Measurements from ENCODE around the gene HERC3.
A peak's percentile ranks its signal among the peaks of the same experiment; 100 is the strongest.

The HERC3 gene

GRCh38 chr4:88653371-88653946 is 61.2 kb downstream of the HERC3 start:
- DNase-seq (ENCODE audit: insufficient read length, low spot score) (no peak), FAIRE-seq (no peak)
- TF ChIP-seq PAX5 (IDR thresholded peaks at IDR 0.05; ENCODE audit: insufficient read depth, low read length, severe bottlenecking) (no peak), TAF1 (IDR thresholded peaks at IDR 0.05; ENCODE audit: low read depth, low read length) (no peak), POLR2AphosphoS5 (IDR thresholded peaks at IDR 0.05; ENCODE audit: low read depth, low read length) (no peak), POU2F2 (IDR thresholded peaks at IDR 0.05; ENCODE audit: low read depth, low read length) (no peak), SPI1 (IDR thresholded peaks at IDR 0.05; ENCODE audit: low read depth, low read length) (no peak), POLR2A (IDR thresholded peaks at IDR 0.05; ENCODE audit: low read depth, low read length) (no peak)

DNA sequence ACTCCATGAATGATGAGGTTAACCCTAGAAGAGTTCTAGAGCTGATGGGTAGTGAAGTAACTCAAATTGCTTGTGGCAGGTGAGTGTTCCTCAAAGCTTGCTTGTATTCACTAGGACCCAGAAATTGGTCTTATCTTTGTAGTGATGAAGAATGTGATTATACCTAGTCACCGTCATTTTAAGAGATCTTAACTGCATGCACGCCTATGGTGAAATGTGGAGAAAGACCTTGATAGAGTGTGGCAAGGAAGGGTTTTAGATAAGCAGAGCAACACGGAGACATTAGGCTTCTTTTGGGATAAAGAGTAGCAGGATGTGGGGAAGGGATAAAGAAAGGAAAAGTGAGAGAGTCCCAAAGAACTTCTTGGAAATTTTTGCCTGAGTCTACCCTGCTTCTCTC is 62.9 kb downstream of the HERC3 start:
- DNase-seq (ENCODE audit: insufficient read length, low spot score) (no peak), FAIRE-seq (no peak)
- TF ChIP-seq SPI1 (IDR thresholded peaks at IDR 0.05; ENCODE audit: low read depth, low read length), result no peak
- no peak for TF ChIP-seq POLR2A (IDR thresholded peaks at IDR 0.05; ENCODE audit: low read depth, low read length)
- TF ChIP-seq TAF1 (IDR thresholded peaks at IDR 0.05; ENCODE audit: low read depth, low read length), result no peak
- TF ChIP-seq POU2F2 (IDR thresholded peaks at IDR 0.05; ENCODE audit: low read depth, low read length), result no peak
- TF ChIP-seq PAX5 (IDR thresholded peaks at IDR 0.05; ENCODE audit: insufficient read depth, low read length, severe bottlenecking), result no peak
- no peak for TF ChIP-seq POLR2AphosphoS5 (IDR thresholded peaks at IDR 0.05; ENCODE audit: low read depth, low read length)

- peak; percentile 5 for DNase-seq (ENCODE audit: insufficient read length, low spot score)
- peak; percentile 66 for FAIRE-seq
- TF ChIP-seq POLR2A (IDR thresholded peaks at IDR 0.05; ENCODE audit: low read depth, low read length) (no peak), SPI1 (IDR thresholded peaks at IDR 0.05; ENCODE audit: low read depth, low read length) (no peak)
Observed at GRCh38 chr4:88659055-88659889, 67.0 kb downstream of the HERC3 start.

GRCh38 chr4:88659890-88660208 is 67.6 kb downstream of the HERC3 start:
- TF ChIP-seq TAF1 (IDR thresholded peaks at IDR 0.05; ENCODE audit: low read depth, low read length) (no peak), SPI1 (IDR thresholded peaks at IDR 0.05; ENCODE audit: low read depth, low read length) (no peak), POU2F2 (IDR thresholded peaks at IDR 0.05; ENCODE audit: low read depth, low read length) (no peak), PAX5 (IDR thresholded peaks at IDR 0.05; ENCODE audit: insufficient read depth, low read length, severe bottlenecking) (no peak), POLR2A (IDR thresholded peaks at IDR 0.05; ENCODE audit: low read depth, low read length) (no peak), POLR2AphosphoS5 (IDR thresholded peaks at IDR 0.05; ENCODE audit: low read depth, low read length) (no peak)
- FAIRE-seq (no peak), DNase-seq (ENCODE audit: insufficient read length, low spot score) (no peak)

DNA sequence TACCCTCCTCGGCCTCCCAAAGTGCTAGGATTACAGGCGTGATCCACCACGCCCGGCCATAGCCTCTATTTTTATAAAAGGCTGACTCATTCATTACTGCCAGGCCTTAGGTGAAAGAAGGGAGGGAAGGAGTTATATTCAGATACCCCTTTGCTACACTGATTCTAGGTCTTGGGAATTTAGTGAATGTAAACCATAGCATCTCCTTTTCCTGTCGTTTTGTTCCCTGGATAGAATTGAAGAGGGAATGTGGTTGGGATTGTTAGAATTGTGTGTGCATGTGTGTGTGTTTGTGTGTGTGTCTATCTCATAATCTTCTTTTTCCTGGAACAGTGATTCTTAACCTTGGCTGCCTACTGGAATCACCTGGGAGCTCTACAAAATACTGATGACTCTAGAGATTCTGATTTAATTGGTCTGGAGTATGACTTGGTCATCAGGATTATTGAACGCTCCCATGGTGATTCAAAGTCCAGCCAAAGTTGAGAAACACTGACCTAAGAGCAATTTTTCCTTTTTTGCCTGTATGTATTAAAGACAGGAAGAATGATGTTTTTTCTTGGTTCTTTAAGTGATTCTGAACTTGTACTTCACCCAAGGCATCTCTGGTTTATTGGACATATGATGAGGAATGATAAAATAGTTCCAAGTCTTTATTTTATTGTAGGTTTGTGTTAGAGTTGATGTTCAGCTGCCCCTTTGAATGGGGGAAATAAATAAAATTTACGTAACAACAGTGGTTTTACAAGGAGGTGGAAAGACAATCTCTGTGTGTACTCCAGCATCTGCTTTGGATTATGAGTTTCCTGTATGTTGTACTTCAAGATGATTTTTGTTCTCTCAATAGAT is 68.4 kb downstream of the HERC3 start:
- DNase-seq (ENCODE audit: insufficient read length, low spot score) (no peak), FAIRE-seq (no peak)
- TF ChIP-seq POLR2A (IDR thresholded peaks at IDR 0.05; ENCODE audit: low read depth, low read length) (no peak), POLR2AphosphoS5 (IDR thresholded peaks at IDR 0.05; ENCODE audit: low read depth, low read length) (no peak), POU2F2 (IDR thresholded peaks at IDR 0.05; ENCODE audit: low read depth, low read length) (no peak), TAF1 (IDR thresholded peaks at IDR 0.05; ENCODE audit: low read depth, low read length) (no peak), PAX5 (IDR thresholded peaks at IDR 0.05; ENCODE audit: insufficient read depth, low read length, severe bottlenecking) (no peak), SPI1 (IDR thresholded peaks at IDR 0.05; ENCODE audit: low read depth, low read length) (no peak)

DNA sequence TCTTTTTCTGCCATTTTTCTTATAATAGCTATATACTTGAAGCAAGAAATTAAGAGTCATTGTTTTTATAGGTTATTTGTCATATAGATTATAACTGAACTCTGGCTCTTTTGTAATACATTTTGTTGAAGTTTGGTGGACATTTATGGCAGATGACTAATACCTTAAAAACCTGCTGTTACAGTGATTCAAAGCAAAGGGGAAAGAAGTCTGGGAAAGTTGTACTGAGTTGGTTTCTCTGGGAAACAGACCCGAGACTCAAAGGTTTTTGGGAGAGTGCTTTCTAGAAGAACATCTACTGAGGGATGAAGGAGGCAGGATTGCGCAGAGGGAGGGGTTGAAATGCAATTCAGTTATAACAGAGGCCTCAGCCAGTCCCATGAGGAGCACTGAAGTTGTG is 69.5 kb downstream of the HERC3 start:
- TF ChIP-seq TAF1 (IDR thresholded peaks at IDR 0.05; ENCODE audit: low read depth, low read length) (no peak), PAX5 (IDR thresholded peaks at IDR 0.05; ENCODE audit: insufficient read depth, low read length, severe bottlenecking) (no peak), POLR2A (IDR thresholded peaks at IDR 0.05; ENCODE audit: low read depth, low read length) (no peak), POU2F2 (IDR thresholded peaks at IDR 0.05; ENCODE audit: low read depth, low read length) (no peak), SPI1 (IDR thresholded peaks at IDR 0.05; ENCODE audit: low read depth, low read length) (no peak), POLR2AphosphoS5 (IDR thresholded peaks at IDR 0.05; ENCODE audit: low read depth, low read length) (no peak)
- no peak for FAIRE-seq
- no peak for DNase-seq (ENCODE audit: insufficient read length, low spot score)

DNA sequence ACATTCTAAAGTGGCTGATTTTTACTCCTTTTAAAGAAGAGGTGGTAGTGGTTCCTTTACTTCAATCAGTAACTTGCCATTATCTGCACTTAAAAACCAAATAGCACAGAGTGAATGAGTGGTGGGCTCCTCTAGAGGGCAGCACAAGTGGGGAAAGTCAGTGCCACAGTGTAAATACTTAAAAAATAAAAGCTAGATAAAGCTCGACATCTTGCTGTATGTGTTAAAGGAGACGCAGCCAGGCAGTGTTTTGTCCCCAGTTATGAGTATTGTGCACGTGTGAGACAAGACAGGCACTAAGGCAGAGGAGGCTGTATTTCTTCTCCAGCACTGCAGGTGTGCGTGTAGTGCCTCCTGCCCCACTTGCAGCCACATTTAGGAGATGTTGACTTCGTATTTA is 80.7 kb downstream of the HERC3 start:
- DNase-seq (ENCODE audit: insufficient read length, low spot score), result no peak
- no peak for TF ChIP-seq POU2F2 (IDR thresholded peaks at IDR 0.05; ENCODE audit: low read depth, low read length)
- no peak for TF ChIP-seq POLR2A (IDR thresholded peaks at IDR 0.05; ENCODE audit: low read depth, low read length)
- TF ChIP-seq TAF1 (IDR thresholded peaks at IDR 0.05; ENCODE audit: low read depth, low read length), result no peak
- no peak for TF ChIP-seq PAX5 (IDR thresholded peaks at IDR 0.05; ENCODE audit: insufficient read depth, low read length, severe bottlenecking)
- no peak for TF ChIP-seq SPI1 (IDR thresholded peaks at IDR 0.05; ENCODE audit: low read depth, low read length)
- no peak for TF ChIP-seq POLR2AphosphoS5 (IDR thresholded peaks at IDR 0.05; ENCODE audit: low read depth, low read length)
- FAIRE-seq, result peak; percentile 67

- FAIRE-seq (no peak), DNase-seq (ENCODE audit: insufficient read length, low spot score) (no peak)
- no peak for TF ChIP-seq TAF1 (IDR thresholded peaks at IDR 0.05; ENCODE audit: low read depth, low read length)
- TF ChIP-seq POU2F2 (IDR thresholded peaks at IDR 0.05; ENCODE audit: low read depth, low read length), result no peak
- no peak for TF ChIP-seq POLR2AphosphoS5 (IDR thresholded peaks at IDR 0.05; ENCODE audit: low read depth, low read length)
- TF ChIP-seq POLR2A (IDR thresholded peaks at IDR 0.05; ENCODE audit: low read depth, low read length), result no peak
- TF ChIP-seq PAX5 (IDR thresholded peaks at IDR 0.05; ENCODE audit: insufficient read depth, low read length, severe bottlenecking), result no peak
- TF ChIP-seq SPI1 (IDR thresholded peaks at IDR 0.05; ENCODE audit: low read depth, low read length), result no peak
Observed at GRCh38 chr4:88673886-88674285, 81.6 kb downstream of the HERC3 start.

DNA sequence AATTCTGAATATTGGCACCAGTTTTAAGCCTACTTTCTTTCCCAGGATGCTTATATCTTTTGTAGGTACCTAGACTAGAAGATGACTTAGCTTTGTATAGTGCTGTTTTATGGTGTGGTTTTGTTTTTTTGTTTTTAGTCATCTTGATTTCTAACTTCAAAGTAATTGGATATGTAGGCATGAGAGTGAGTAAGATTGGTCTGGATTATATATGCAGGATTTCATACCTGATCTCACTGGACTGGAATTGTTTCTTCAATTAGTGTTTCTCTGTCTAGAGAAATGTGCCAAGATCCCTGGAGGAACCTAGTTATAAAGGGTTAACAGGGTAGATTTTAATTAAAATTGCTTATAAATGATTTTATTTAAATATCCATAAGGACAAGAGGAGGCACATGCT is 82.3 kb downstream of the HERC3 start:
- TF ChIP-seq PAX5 (IDR thresholded peaks at IDR 0.05; ENCODE audit: insufficient read depth, low read length, severe bottlenecking) (no peak), SPI1 (IDR thresholded peaks at IDR 0.05; ENCODE audit: low read depth, low read length) (no peak), TAF1 (IDR thresholded peaks at IDR 0.05; ENCODE audit: low read depth, low read length) (no peak), POU2F2 (IDR thresholded peaks at IDR 0.05; ENCODE audit: low read depth, low read length) (no peak)
- DNase-seq (ENCODE audit: insufficient read length, low spot score) (no peak), FAIRE-seq (no peak)

Data from GM12891 (cell line).